ENCODE measurements around the gene PTPRM.

DNA sequence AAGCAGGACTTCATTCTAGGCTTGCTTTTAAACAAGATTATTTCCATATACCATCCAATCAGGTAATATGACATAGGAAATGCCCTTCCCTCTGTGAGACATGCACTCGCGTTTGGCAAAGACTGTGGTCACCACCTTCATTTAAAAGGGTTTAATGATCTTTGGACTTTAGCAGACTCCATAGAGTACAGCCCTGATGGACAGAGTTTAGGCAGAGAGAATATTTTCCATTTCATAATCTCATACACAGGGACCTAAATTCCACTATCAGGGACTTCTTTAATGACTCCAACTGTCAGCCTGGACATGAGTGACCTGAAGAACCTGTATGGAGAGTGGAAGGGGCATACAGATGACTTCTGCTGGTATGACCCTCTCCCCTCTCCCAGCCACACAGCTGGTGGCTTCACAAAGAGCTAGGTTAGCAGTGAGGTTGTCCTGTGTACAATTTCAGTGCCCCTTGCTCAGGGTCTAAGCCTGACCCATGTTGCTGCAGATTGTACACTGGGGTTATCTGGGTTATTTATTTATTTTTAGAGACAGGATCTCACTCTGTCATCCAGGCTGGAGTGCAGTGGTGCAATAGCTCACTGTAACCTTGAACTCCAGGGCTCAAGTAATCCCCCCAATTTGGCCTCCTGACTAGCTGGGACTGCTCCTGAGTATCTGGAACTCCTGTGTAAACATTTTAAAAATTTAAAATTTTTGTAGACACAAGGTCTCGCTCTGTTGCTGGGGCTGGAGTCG is 59.2 kb downstream of the PTPRM start:
- TF ChIP-seq JUN (IDR thresholded peaks at IDR 0.05) (no peak), TP53 (CRISPR knock-in tag; IDR thresholded peaks at IDR 0.05) (no peak), POLR2A (IDR thresholded peaks at IDR 0.05; ENCODE audit: low read length) (no peak), RAD21 (conservative IDR thresholded peaks at IDR 0.05 in 1 of 2, IDR thresholded peaks at IDR 0.05 in 1 of 2) (no peak)
- TF ChIP-seq, protein P1, sequence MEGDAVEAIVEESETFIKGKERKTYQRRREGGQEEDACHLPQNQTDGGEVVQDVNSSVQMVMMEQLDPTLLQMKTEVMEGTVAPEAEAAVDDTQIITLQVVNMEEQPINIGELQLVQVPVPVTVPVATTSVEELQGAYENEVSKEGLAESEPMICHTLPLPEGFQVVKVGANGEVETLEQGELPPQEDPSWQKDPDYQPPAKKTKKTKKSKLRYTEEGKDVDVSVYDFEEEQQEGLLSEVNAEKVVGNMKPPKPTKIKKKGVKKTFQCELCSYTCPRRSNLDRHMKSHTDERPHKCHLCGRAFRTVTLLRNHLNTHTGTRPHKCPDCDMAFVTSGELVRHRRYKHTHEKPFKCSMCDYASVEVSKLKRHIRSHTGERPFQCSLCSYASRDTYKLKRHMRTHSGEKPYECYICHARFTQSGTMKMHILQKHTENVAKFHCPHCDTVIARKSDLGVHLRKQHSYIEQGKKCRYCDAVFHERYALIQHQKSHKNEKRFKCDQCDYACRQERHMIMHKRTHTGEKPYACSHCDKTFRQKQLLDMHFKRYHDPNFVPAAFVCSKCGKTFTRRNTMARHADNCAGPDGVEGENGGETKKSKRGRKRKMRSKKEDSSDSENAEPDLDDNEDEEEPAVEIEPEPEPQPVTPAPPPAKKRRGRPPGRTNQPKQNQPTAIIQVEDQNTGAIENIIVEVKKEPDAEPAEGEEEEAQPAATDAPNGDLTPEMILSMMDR (IDR thresholded peaks at IDR 0.05): no peak
- TF ChIP-seq, protein P2, sequence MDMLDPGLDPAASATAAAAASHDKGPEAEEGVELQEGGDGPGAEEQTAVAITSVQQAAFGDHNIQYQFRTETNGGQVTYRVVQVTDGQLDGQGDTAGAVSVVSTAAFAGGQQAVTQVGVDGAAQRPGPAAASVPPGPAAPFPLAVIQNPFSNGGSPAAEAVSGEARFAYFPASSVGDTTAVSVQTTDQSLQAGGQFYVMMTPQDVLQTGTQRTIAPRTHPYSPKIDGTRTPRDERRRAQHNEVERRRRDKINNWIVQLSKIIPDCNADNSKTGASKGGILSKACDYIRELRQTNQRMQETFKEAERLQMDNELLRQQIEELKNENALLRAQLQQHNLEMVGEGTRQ (IDR thresholded peaks at IDR 0.05): no peak
